Skeletal muscle tissue (tissue), 4 donors: ENCODE data around the gene OR6B1. TPM values are rescaled to one million over a fixed set of nuclear protein-coding genes. Genes with fewer than 3 reads are reported as not detected.
"Not testable (repeated sequence)": the region's sequence is repeated elsewhere in the genome, so short reads cannot be mapped to it uniquely, and the experiment has no call there.

ENCODE experiments used
- H3K27ac ChIP-seq: one replicate; pipeline ENCODE4 v1.7.0; 2013; ENCODE audit warnings: mild to moderate bottlenecking, low read depth, low read length, inconsistent platforms
- H3K27me3 ChIP-seq, 3 donors: one replicate each; pipeline ENCODE4 v1.7.0; 2013; ENCODE audit warnings: low read length in 3 of 3; ENCODE audit not compliant: control insufficient read depth in 3 of 3, insufficient read depth in 3 of 3
- H3K36me3 ChIP-seq, 3 donors: one replicate each; pipeline ENCODE4 v1.7.0; 2013; ENCODE audit warnings: low read length in 3 of 3; ENCODE audit not compliant: control insufficient read depth in 3 of 3, insufficient read depth in 3 of 3
- H3K4me1 ChIP-seq, 3 donors: one replicate each; pipeline ENCODE4 v1.7.0; 2013; ENCODE audit warnings: low read length in 3 of 3, mild to moderate bottlenecking in 3 of 3; ENCODE audit not compliant: control insufficient read depth in 3 of 3, insufficient read depth in 3 of 3
- H3K4me3 ChIP-seq, 3 donors: one replicate each; pipeline ENCODE4 v1.7.0; 2013; ENCODE audit warnings: low read length in 3 of 3
- H3K9ac ChIP-seq, 3 donors: one replicate each; pipeline ENCODE4 v1.7.0; 2013; ENCODE audit warnings: low read length in 3 of 3, mild to moderate bottlenecking in 3 of 3, moderate library complexity in 2 of 3, low read depth in 1 of 3
- H3K9me3 ChIP-seq, 3 donors: one replicate each; pipeline ENCODE4 v1.7.0; 2013; ENCODE audit warnings: low read length in 3 of 3; ENCODE audit not compliant: control insufficient read depth in 3 of 3
- total RNA-seq: library from RNA; depleted of rRNA; stranded (reverse); fragments of >200 nt; gene quantifications from one replicate; pipeline ENCODE4 v1.2.3, GENCODE V29; 2014
- donor health status: Osteomylitis.

The OR6B1 gene
- total RNA-seq, 1 donor from 2014 or later: not detected

GRCh38 chr7:144001543-144001942 is 1.4 kb downstream of the OR6B1 start:
- no peak overlapping the region for H3K9ac ChIP-seq
- H3K4me3 ChIP-seq: no peak overlapping the region
- no peaks in the 10 kb centered on the region for H3K4me1 ChIP-seq
- no peak overlapping the region for H3K27ac ChIP-seq
- no peaks in the 10 kb centered on the region for H3K27me3 ChIP-seq
- no peaks in the 10 kb centered on the region for H3K36me3 ChIP-seq
- no peaks in the 10 kb centered on the region for H3K9me3 ChIP-seq

GRCh38 chr7:144004703-144005102 is 4.6 kb downstream of the OR6B1 start:
- H3K9ac ChIP-seq: no peak overlapping the region
- H3K27ac ChIP-seq: no peak overlapping the region
- H3K27me3 ChIP-seq: no peaks in the 10 kb centered on the region
- H3K4me3 ChIP-seq: no peak overlapping the region
- H3K4me1 ChIP-seq: no peaks in the 10 kb centered on the region
- H3K9me3 ChIP-seq: peaks cover 0 to 2% (median 0%) of the 10 kb centered on the region in 3 donors
- H3K36me3 ChIP-seq: no peaks in the 10 kb centered on the region

- H3K4me3 ChIP-seq: no peak overlapping the region
- peaks cover 0 to 2% (median 0%) of the 10 kb centered on the region in 3 donors for H3K9me3 ChIP-seq
- no peaks in the 10 kb centered on the region for H3K36me3 ChIP-seq
- no peaks in the 10 kb centered on the region for H3K4me1 ChIP-seq
- no peak overlapping the region for H3K27ac ChIP-seq
- H3K9ac ChIP-seq: no peak overlapping the region
- H3K27me3 ChIP-seq: no peaks in the 10 kb centered on the region
These were observed 6.0 kb downstream of the OR6B1 start for GRCh38 chr7:144006029-144006691.

DNA sequence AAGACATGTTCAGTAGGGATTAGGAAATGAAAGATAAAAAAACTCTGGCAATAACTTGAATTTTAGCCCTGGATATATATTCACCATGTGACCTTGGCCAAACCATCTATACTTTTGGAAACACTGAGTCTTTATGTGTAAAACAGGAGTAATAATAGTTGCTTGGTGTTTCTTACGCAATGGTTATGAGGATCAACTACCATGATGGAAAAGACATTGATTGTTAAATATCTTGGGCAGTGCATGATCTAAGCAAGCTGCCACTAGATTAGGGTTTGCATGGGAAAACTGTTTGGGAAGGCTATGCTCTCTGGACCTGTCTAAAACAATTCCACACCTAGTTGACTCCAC is 6.5 kb downstream of the OR6B1 start:
- H3K9ac ChIP-seq: no peak overlapping the region
- peaks cover 0 to 2% (median 0%) of the 10 kb centered on the region in 3 donors for H3K9me3 ChIP-seq
- H3K27me3 ChIP-seq: no peaks in the 10 kb centered on the region
- no peaks in the 10 kb centered on the region for H3K4me1 ChIP-seq
- H3K27ac ChIP-seq: no peak overlapping the region
- H3K36me3 ChIP-seq: no peaks in the 10 kb centered on the region
- H3K4me3 ChIP-seq: no peak overlapping the region

- no peaks in the 10 kb centered on the region for H3K27me3 ChIP-seq
- H3K4me3 ChIP-seq: no peak overlapping the region
- H3K4me1 ChIP-seq: no peaks in the 10 kb centered on the region
These were observed 9.2 kb downstream of the OR6B1 start for GRCh38 chr7:144009361-144009760.

GRCh38 chr7:144010061-144010460 is 9.9 kb downstream of the OR6B1 start:
- not testable (repeated sequence) for H3K9ac ChIP-seq, H3K27ac ChIP-seq, H3K4me1 ChIP-seq, H3K27me3 ChIP-seq, H3K9me3 ChIP-seq, H3K36me3 ChIP-seq, H3K4me3 ChIP-seq

More at GRCh38 chr7:144009361-144009760, 9.2 kb downstream of the OR6B1 start:
- Histone ChIP-seq H3K9ac (no peak overlapping the region), H3K9me3 (peaks cover 0 to 2% (median 0%) of the 10 kb centered on the region in 3 donors), H3K36me3 (no peaks in the 10 kb centered on the region), H3K27ac (no peak overlapping the region)

GRCh38 chr7:144010821-144011220 is 10.7 kb downstream of the OR6B1 start:
- H3K9ac ChIP-seq, H3K9me3 ChIP-seq, H3K27ac ChIP-seq, H3K4me1 ChIP-seq, H3K36me3 ChIP-seq, H3K4me3 ChIP-seq, H3K27me3 ChIP-seq: not testable (repeated sequence)

- Histone ChIP-seq H3K27me3 (no peaks in the 10 kb centered on the region), H3K4me3 (no peak overlapping the region), H3K27ac (no peak overlapping the region), H3K9me3 (peaks cover 0 to 2% (median 0%) of the 10 kb centered on the region in 3 donors), H3K9ac (no peak overlapping the region), H3K36me3 (no peaks in the 10 kb centered on the region), H3K4me1 (no peaks in the 10 kb centered on the region)
These were observed 11.5 kb downstream of the OR6B1 start for GRCh38 chr7:144011458-144012230.

- H3K9ac ChIP-seq: no peak overlapping the region
- no peaks in the 10 kb centered on the region for H3K27me3 ChIP-seq
- H3K4me3 ChIP-seq: no peak overlapping the region
- H3K27ac ChIP-seq: no peak overlapping the region
- no peaks in the 10 kb centered on the region for H3K9me3 ChIP-seq
- H3K4me1 ChIP-seq: peaks cover 0 to 2% (median 0%) of the 10 kb centered on the region in 3 donors
- no peaks in the 10 kb centered on the region for H3K36me3 ChIP-seq
These were observed 17.9 kb downstream of the OR6B1 start for GRCh38 chr7:144018065-144018464.

GRCh38 chr7:144019457-144019856 is 19.3 kb downstream of the OR6B1 start:
- no peak overlapping the region for H3K9ac ChIP-seq
- H3K9me3 ChIP-seq: no peaks in the 10 kb centered on the region
- no peak overlapping the region for H3K4me3 ChIP-seq
- no peaks in the 10 kb centered on the region for H3K27me3 ChIP-seq
- H3K27ac ChIP-seq: no peak overlapping the region
- peaks cover 0 to 2% (median 0%) of the 10 kb centered on the region in 3 donors for H3K4me1 ChIP-seq
- H3K36me3 ChIP-seq: no peaks in the 10 kb centered on the region
